Testis (tissue), 3 donors: Measurements from ENCODE around the gene GP2. TPM values are rescaled to one million over a fixed set of nuclear protein-coding genes. Genes with fewer than 3 reads are reported as not detected.

ENCODE experiments used
- DNase-seq: peaks from one replicate; pipeline ENCODE4 v3.0.0-alpha.2; 2019
- H3K27ac ChIP-seq, 2 donors: fragments of 200-600 bp; sonication (generic); one replicate each; pipeline ENCODE4 v1.5.1; 2019
- H3K27me3 ChIP-seq: fragments of 200-600 bp; sonication (generic); one replicate; pipeline ENCODE4 v1.5.1; 2019
- H3K36me3 ChIP-seq: fragments of 200-600 bp; sonication (generic); one replicate; pipeline ENCODE4 v1.5.1; 2017; ENCODE audit warnings: low read depth; ENCODE audit errors: missing control alignments
- H3K4me1 ChIP-seq: fragments of 200-600 bp; sonication (generic); one replicate; pipeline ENCODE4 v1.5.1; 2019
- H3K4me3 ChIP-seq, 2 donors: fragments of 200-600 bp; sonication (generic); one replicate each; pipeline ENCODE4 v1.5.1; 2017 to 2019
- H3K9me3 ChIP-seq: fragments of 200-600 bp; sonication (generic); one replicate; pipeline ENCODE4 v1.5.1; 2017
- POLR2A ChIP-seq: fragments of 450-650 bp; IDR thresholded peaks from one replicate; pipeline ENCODE4 v1.6.1; 2017; ENCODE audit warnings: antibody characterized with exemption, mild to moderate bottlenecking, moderate library complexity
- WGBS, 2 donors: methylation state at CpG; one replicate each; pipeline ENCODE4 v1.1.5; 2018; 5-methylcytosine and 5-hydroxymethylcytosine counted together
- intact Hi-C: fragments of 100-400 bp; cut with DNase I; formaldehyde crosslinking; loops from one replicate; pipeline ENCODE4 v1.15.1; 2023; ENCODE audit warnings: low total_unique reads
- polyA plus RNA-seq: library from polyadenylated mRNA; stranded (reverse); fragments of 350-450 nt; fragmentation: Illumina TruSeq; extraction: RNeasy Lipid Tissue Mini Kit (QIAGEN cat#74804); gene quantifications from one replicate; pipeline ENCODE4 v1.2.3, GENCODE V29; 2014; ENCODE audit warnings: low read depth, low replicate concordance; ENCODE audit not compliant: insufficient read depth
- total RNA-seq, 2 donors: library from RNA; depleted of rRNA; stranded (reverse); fragments of >200 nt; gene quantifications; one replicate each; pipeline ENCODE4 v1.2.3, GENCODE V29; 2016
- TF ChIP-seq, protein P1 (sequence below), 3 experiments: fragments of 450-650 bp in 2 of 3; fragments of 200-600 bp in 1 of 3; sonication (generic) in 1 of 3; IDR thresholded peaks; one replicate each; pipeline ENCODE4 v1.5.1; 2016 to 2019; ENCODE audit warnings: antibody characterized with exemption in 3 of 3, mild to moderate bottlenecking in 2 of 3, moderate library complexity in 1 of 3

The GP2 gene
- total and polyA plus RNA-seq, 3 donors from 2014 or later = 0.31 to 0.56 (median 0.45) TPM

DNA sequence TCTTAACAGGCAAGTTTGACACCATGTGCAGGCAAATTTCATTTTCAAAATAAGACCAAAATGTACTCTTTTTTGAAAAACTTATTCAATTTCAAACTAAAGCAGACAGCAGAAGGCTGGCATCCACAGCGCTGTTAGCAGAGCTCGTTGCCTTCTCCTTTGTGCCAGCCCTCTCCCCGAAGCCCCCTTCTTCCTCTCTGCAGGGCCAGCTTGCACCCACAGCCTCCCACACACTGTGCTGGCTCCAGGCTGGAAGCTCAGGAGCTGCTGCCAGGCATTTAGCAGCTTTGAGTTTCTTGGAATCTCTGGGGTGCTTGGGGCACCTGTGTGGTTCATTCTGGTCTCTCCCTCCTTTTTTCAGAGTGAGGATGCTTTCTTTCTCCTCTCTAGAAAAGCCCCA lies 37.7 kb downstream of the GP2 start:
- intact Hi-C loops = no loop called here
- Histone ChIP-seq H3K4me3 (no peak overlapping the region), H3K4me1 (no peaks in the 10 kb centered on the region), H3K36me3 (no peaks in the 10 kb centered on the region), H3K27me3 (no peaks in the 10 kb centered on the region), H3K9me3 (no peaks in the 10 kb centered on the region), H3K27ac (no peak overlapping the region)
- no peak for DNase-seq
- WGBS, 2 donors = 46 to 59% methylated on average over 3 of the region's 3 CpGs
- no peak for TF ChIP-seq POLR2A
- TF ChIP-seq, protein P1, sequence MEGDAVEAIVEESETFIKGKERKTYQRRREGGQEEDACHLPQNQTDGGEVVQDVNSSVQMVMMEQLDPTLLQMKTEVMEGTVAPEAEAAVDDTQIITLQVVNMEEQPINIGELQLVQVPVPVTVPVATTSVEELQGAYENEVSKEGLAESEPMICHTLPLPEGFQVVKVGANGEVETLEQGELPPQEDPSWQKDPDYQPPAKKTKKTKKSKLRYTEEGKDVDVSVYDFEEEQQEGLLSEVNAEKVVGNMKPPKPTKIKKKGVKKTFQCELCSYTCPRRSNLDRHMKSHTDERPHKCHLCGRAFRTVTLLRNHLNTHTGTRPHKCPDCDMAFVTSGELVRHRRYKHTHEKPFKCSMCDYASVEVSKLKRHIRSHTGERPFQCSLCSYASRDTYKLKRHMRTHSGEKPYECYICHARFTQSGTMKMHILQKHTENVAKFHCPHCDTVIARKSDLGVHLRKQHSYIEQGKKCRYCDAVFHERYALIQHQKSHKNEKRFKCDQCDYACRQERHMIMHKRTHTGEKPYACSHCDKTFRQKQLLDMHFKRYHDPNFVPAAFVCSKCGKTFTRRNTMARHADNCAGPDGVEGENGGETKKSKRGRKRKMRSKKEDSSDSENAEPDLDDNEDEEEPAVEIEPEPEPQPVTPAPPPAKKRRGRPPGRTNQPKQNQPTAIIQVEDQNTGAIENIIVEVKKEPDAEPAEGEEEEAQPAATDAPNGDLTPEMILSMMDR (IDR thresholded peaks at IDR 0.05) = no peak

DNA sequence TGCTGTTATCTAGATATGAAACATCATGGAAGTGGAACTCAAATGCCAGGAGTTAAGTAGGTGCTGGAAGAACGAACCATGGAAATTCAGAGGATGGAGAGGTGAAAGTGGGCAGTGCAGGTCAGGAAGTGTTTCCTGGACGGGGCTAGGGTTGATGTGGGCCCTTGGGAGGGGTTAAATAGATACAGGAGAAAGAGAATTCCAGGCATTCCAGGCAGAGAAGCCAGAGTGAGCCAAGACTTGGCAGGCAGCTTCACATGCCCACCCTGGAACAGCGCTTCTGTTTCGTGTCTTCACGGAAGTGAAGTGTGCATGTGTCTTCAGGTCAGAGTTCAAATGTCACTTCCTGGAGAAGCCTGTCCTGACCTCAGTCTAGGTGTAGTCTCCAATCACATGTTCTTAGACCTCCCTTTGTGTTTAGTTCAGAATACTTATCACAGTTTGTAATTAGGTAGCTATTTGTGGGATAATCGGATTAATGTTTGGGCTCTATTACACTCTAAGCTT lies 41.3 kb downstream of the GP2 start:
- Histone ChIP-seq H3K27me3 (no peaks in the 10 kb centered on the region), H3K4me1 (no peaks in the 10 kb centered on the region), H3K4me3 (no peak overlapping the region), H3K9me3 (no peaks in the 10 kb centered on the region), H3K36me3 (no peaks in the 10 kb centered on the region), H3K27ac (no peak overlapping the region)
- TF ChIP-seq POLR2A = no peak
- TF ChIP-seq, protein P1 (IDR thresholded peaks at IDR 0.05) = no peak
- no peak for DNase-seq
- intact Hi-C loops = no loop called here
- WGBS, 2 donors = 62 to 63% methylated on average over 6 of the region's 6 CpGs

DNA sequence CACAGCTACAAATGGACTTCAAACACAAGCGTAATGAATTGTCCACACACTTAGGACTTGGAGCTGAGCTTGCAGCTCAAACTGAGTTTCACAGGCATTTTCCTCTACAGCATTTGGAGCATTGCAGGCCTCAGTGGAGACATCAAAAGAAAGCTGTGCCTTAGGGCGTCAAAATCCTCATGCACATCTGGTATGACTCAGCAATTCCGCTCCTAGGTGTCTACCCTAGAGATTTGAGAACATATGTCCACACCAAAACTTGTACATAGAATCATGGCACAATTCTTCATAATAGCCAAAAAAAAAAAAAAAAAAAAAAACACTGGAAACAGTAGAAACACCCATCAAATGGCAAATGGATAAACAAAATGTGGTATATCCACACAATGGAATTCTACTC lies 47.1 kb downstream of the GP2 start:
- Histone ChIP-seq H3K9me3 (no peaks in the 10 kb centered on the region), H3K27me3 (no peaks in the 10 kb centered on the region), H3K4me3 (no peak overlapping the region), H3K4me1 (no peaks in the 10 kb centered on the region), H3K36me3 (no peaks in the 10 kb centered on the region), H3K27ac (no peak overlapping the region)
- 89 to 90% methylated on average over 3 of the region's 3 CpGs for WGBS, 2 donors
- no peak for DNase-seq
- TF ChIP-seq, protein P1 (IDR thresholded peaks at IDR 0.05) = no peak
- no peak for TF ChIP-seq POLR2A
- intact Hi-C loops = no loop called here

DNA sequence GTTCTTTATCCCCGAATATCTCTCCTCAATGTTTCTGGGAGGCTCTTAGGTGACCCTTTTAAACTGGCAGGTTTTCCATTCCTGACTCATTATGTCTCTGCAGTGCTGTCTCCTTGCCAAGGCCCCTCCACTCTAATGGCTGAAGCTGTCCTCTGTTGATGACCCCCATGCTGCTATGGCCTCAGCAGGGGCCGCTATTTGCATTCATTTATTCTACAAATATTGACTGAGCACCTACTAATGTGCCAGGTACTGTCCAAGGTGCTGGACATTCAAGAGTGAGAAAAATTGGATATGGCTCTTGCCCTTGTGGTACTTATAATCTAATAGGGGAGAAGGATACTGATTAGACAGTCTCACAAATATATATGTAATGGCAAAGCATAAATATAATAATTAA lies 55.4 kb downstream of the GP2 start:
- Histone ChIP-seq H3K27ac (no peak overlapping the region), H3K27me3 (no peaks in the 10 kb centered on the region), H3K9me3 (no peaks in the 10 kb centered on the region), H3K36me3 (no peaks in the 10 kb centered on the region), H3K4me1 (no peaks in the 10 kb centered on the region), H3K4me3 (no peak overlapping the region)
- 82 to 84% methylated on average over 2 of the region's 2 CpGs for WGBS, 2 donors
- no peak for DNase-seq
- no peak for TF ChIP-seq POLR2A
- TF ChIP-seq, protein P1 (IDR thresholded peaks at IDR 0.05) = no peak
- intact Hi-C loops = no loop called here

DNA sequence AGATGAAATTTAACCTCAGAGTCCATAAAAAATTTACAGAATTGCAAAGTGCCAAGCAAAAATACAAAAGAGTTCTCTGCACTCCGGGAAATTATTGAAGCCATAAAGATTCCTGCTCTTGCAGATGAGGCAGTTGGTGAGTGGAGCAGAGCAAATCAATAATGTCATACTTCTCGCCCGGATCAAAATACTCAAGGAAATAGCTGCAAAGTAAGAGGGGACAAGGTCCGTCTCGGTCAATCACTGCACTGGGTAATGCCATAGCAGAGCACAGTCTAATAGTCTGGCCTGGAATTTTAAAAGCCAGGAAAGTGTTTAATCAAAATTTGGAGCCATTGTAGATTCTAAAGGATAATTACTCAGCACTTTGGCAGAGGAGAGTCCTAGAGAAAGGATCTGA lies 58.9 kb downstream of the GP2 start:
- Histone ChIP-seq H3K9me3 (no peaks in the 10 kb centered on the region), H3K4me3 (no peak overlapping the region), H3K36me3 (no peaks in the 10 kb centered on the region), H3K27ac (no peak overlapping the region), H3K4me1 (no peaks in the 10 kb centered on the region), H3K27me3 (no peaks in the 10 kb centered on the region)
- 76 to 81% methylated on average over 5 of the region's 5 CpGs for whole genome bisulfite sequencing, 2 donors
- intact Hi-C loops = no loop called here
- no peak for TF ChIP-seq POLR2A
- TF ChIP-seq, protein P1 (IDR thresholded peaks at IDR 0.05) = no peak
- DNase-seq = no peak
